Measurements from ENCODE around the gene ABCC12.

GRCh38 chr16:48113471-48113870, 42.3 kb downstream of the ABCC12 start:
- TF ChIP-seq GATA2 (IDR thresholded peaks at IDR 0.05; ENCODE audit: low read depth, low read length): no peak
- TF ChIP-seq GATA3 (IDR thresholded peaks at IDR 0.05; ENCODE audit: low read depth, low read length): no peak

All from SH-SY5Y (cell line).